ENCODE data around the gene EIF5A.
A peak's percentile ranks its signal among the peaks of the same experiment; 100 is the strongest.

EIF5A gene

DNA sequence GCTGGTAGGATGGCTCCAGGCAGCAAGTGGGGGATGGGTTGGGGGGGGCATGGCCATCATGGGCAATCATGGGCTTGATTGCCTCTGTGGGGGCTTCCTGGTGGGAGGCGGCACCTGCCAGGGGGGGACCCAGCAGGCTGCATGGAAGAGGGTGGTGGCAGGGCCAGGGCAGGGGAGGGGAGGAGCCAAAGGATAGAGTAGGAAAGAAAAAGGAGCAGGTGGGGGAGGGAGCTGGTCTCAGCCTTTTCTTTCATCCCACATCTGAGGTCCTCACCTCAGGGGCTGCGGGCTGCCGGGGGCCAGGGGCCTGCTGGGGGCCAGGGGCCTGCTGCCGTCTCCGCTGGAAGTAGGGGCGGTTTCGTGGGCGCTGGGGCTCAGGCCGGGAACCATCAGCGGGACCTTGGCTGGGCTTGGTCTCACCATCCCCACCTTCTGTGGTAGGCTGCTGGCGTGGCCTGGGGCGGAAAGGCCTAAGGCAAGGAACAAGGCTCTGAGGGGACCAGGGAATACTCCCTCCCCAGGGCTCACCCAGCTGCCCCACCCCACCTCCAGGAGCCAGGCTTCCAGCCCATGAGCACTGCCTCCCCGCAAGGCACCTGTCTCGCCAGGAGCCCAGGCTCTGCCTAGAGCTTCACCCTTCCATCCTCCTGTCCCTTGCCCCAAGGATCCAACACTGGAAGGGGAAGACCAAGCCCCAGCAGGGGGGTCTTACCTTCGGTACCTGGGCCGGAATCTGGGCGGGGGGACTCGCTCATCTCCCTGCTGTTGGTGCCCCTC, 18.0 kb upstream of the EIF5A start:
- no peak for DNase-seq

DNA sequence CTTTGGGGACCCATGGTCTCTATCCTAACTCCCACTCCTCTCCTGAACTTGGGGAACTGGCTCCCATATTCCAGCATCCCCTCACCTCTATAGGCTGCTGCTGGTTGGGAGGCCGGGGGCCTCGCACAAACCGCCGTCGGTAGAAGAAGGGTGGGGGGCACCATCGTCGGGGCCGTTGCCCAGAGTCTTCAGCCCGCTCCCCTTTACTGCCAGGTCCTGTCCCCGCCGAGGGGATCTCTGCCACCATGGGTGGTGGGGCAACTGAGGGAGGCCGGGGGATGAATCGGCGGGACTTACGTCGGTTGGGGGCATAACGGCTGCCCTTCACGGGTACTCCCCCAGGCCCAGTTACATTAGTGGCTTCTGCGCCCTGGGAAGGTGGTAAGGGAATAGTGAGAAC, 17.3 kb upstream of the EIF5A start:
- DNase-seq = no peak

DNA sequence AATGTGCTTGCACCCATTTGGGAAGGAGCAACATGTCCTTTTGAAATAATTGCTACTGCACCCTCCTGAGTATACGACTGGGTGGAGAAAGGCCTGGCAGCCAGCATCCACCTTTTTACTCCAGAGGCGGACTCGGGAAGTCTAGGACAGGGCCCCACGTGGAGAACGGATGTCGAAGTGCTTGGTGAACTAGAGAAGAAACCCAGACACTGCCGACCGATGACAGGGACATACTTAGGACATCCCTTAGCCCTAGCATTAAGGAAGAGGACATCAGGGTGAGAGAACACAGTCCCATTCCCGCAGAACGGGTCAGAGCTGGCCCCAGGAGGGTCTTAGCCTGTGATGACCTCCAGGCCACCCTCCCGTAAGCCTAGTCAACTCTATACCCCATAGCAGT, 16.7 kb upstream of the EIF5A start:
- no peak for DNase-seq

DNA sequence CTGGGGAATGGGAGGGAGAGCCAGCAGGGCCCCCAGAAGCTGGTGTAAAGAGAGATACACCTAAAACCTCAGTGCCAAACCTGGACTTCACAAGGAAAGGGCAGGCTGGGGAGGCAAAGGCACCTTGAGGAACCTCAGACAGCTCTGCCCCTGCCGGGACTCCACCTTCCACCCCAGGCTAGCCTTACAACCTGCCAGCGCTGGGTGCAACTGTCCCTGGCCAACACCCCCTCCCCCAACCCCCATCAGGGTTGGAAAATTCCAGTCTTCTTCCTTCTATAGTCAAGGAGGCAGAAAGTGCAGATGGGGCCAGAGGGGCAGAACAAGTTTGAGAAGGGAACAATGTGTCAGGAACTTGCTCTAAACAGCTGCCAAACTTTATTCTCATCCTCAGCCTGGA, 15.2 kb upstream of the EIF5A start:
- DNase-seq = no peak

DNA sequence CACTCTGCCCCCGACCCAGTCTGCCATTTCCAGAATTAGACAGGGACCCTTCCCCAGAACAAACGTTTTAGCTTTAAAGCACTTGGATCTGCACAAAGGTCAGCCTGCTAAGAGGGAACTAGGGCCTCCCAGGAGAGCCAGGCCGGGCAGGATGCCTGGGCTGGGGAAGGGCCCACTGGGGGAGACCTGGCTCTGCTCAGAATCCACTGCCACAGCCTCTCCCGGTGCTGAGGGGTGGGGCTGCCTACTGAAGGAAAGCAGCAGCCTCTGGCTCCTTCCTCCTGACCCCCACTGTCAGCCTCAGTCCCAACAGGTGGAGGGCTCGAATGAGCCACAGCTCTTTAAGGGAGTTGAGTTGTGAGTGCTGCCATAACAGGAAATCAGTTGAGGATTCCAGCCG, 14.7 kb upstream of the EIF5A start:
- no peak for DNase-seq

DNA sequence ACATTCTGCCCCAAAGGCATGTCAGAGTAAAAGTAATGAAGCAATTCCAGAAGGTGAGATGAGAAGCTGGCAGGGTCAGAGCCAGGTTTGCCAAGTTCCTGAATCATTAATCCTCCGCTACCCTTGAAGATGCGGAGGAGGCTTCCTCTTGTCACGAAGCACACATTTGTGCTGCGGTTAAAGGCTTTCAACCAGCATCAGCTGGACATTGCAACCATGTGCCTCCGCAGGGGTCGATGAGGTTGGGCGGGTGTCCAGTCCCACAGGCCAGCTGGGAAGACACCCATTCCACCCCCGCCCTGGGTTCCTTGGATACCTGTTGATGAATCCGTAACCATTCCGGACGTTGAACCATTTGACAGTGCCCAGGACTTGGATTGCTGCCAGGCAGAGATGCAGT, 14.3 kb upstream of the EIF5A start:
- DNase-seq = no peak

DNA sequence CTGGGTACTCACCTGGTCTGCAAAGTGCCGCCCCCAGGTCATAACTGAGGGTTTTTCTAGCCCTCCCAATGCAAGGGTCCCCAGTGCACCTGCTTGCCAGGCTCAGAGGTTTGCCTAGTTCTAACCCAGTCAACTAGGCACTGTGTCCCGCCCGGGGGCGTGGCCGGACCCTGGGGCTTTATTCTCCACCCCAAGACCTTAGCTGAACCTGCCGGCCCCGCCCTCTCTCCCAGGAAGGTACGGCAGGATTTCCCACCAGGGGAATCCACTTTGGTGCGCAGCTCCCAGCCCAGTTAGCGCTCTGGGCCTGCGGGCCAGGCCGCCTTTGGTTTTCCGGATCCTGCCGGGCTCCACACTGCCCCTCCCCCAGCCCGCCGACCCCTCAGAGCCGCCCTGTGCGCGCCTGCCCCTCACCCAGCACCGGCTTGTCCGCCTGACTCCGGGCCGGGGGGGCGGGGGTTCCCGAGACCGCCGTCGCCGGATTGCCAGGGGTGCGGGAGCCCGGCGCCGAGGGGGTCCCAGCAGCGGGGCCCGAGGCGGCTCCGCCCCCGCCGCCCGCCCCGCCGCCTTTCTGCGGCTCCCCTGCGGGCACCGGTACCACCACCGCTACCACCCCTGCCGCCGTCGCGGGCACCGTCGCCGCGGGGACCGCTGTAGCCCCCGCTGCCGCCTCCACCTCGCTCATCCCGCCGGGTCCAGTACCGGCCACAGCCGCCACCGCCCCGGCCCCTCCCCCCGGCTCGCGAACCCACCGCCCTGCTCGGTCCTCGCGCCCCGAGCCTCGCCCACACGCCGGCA, 13.4 kb upstream of the EIF5A start:
- peak in 1 of 2 donors; percentile 31 for DNase-seq

DNA sequence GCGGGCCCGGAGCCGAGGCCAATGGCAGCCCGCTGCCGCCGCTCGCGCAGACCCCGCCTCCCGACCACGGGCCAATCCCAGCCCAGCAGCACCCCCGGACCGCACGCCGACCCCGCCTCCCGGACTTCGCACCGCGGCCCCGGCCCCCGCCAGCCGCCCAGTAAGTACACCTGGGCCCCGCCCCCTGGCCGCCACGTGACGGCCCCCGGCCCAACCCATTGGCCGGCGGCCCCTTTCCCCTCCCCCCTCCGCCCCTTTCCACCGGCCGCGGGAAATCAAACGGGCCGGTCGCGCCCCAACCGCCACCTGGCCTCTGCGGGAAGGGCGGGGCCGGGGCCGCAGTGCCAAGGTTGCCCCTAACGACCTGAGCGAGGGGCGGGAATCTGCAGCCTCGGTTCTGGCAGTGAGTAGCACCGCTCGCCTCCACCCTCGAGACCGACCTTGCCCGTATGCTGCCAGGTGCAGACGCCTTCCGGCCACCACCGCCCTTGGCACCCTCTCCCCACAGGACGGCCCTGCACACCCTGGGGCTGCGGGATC, 12.7 kb upstream of the EIF5A start, which contains the start of gene YBX2:
Gene YBX2, minus strand, starts transcription at position 26 of the 540 bp plus-strand sequence. CDS start 139 bp downstream, outside the sequence.
- peak; percentile 74 to 83 for DNase-seq

DNA sequence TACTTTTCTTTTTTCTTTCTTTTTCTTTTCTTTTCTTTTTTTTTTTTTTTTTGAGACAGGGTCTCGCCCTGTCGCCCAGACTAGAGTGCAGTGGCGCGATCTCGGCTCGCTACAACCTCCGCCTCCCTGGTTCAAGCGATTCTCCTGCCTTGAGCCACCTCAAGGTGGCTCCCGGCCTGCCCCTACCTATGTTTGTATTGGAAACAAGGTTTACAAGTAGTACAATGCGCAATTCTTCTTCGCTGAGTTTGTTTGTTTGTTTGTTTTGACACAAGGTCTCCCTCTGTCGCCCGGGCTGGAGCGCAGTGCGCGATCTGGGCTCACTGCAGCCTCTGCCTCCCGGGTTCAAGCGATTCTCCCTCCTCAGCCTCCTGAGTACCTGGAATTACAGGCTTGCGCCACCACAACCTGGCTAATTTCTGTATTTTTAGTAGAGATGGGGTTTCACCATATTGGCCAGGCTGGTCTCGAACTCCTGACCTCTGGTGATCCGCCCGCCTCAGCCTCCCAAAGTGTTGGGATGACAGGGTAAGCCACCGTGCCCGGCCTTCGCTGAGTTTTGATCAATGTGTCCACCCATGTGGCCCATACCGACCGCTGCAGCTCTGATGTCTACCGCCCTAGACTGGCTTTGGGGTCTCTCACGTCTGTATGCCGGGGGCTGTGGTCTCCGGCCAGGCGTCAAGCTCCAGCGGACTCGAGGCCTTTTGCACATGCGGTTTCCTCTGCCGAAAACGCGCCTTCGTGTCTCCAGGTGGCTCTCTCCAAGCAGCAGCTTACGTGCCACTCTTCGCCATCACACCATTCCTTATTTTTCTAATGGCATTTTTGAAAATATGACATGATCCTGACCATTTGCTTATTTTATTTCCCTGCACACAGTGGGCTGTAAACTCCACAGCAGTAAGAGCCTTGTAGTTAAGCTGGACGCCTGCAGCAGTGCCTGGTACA, 11.9 kb upstream of the EIF5A start:
- DNase-seq = no peak

DNA sequence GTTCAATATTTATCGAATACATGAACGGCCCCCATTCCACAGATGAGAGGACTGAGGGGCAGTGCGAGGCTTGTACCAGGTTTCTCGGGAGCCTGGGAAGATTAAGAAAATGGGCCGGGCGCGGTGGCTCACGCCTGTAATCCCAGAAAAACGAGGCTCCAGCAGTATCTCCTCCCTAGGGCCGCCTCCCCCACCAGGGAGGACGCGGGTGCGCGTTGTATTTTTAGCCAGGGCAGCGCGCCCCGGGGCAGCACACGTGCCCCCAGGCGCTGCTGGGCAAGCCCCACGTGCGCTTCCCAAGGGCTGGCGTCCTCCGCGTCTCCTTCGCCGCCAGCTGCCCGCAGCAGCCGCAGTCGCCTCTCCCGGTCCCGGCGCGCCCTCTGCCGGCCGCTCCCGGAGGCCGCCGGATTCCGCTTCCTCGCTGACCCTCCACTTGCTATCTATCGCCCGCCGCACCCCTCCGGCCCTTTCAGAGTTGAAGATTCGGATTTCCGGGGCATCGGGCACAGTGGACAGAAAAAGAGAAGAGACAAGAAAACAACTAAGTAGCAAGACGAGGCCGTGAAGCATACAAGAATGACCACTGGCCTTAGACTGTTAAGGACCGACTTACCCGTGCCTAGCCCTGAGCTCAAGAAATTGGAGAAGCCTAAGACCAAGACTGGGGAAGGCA, 11.1 kb upstream of the EIF5A start:
- peak; percentile 76 to 80 for DNase-seq

DNA sequence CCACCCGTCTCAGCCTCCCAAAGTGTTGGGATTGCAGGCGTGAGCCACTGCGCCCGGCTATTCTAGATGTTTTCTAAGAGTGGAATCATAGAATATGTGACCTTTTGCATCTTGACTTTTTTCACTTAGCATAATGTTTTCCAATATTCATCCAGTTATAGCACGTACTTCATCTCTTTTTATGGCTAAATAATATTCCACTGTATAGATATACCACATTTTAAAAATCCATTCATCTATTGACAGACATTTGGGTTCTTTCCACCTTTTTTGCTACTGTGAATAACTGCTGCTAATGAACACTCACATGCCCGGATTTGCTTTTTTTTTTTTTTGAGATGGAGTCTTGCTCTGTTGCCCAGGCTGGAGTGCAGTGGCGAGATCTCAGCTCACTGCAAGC, 3.2 kb upstream of the EIF5A start:
- no peak for DNase-seq

DNA sequence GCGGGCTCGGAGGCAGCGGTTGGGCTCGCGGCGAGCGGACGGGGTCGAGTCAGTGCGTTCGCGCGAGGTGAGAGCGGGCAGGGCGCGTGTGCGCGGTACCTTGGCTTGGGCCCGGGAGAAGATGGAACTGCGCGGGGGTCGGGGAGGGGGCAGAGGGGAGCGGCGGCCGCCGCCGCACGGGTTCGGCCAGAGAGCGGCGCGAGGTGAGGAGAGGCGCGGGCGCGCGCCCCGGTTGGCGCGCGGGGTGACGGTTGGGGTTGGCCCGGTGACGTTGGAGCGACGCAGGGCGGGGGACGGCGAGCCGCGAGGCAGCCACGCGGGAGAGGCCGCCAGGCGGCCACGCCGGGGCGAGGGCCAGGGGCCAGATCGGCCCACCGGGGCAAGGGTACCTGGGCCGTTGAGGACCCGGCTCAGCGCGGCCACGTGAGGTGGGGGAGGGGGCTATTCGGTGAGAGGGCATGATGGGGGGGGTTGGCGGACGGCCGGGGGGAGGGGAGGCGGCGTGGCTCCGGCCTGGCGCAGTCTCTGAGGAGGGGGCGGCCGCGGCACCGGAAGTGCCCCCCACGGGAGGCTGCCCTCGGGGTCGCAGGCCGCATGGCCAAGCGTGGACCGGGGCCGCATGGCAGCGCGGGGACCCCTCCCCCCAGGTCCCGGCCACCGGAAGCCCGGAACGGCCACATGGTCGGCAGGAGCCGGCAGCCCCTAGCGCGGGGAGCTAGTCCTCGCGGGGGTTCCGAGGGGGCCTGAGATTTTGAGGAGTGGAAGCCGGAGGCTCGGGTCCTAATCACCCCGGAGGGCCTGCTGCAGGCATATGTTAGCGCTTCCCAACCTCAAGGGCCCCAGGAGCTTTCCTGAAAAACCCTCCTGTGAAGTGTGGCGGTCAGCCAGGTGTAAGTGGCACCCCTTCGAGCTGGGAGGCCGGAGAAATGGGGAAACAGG, 527 bp downstream of the EIF5A start:
- peak; percentile 55 to 60 for DNase-seq

DNA sequence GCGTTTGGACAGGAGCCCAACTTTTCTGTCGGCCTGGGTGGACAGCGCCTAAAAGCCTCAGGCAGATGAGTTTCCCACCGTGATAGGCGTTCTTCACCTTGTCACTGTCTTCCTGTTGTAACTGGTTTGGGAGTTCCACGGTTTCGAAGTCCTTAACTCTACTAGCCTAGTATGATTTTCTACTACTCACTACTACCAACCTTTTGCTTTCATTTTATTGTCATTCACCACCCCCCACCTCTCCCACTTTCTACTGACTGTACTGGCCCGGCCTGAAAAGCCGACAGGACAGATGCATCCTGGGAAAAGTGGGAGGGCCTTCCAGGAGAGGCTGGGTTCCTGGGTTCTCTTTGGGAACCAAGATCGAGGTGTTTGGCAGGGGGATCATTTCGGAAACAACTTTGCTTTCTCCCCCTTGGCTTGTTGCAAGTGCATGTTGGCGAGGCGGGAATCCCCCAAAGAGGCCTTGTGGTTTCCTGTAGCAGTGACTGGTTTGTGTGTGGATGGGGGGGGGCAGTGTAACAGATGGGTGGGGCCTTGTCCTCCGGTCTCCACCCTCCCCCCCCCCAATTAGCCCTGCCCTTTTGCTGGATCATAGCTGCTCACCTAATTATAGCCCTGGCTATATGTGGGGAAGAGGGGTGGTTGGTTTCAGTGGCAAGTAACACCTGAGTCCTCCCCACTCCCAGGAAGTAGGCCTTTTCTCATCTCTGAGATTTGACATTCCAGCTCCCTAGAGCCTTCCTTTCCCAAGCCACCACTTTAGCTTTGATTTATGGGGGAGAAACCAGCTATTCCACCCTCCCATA, 1.4 kb downstream of the EIF5A start:
- peak; percentile 78 to 84 for DNase-seq

DNA sequence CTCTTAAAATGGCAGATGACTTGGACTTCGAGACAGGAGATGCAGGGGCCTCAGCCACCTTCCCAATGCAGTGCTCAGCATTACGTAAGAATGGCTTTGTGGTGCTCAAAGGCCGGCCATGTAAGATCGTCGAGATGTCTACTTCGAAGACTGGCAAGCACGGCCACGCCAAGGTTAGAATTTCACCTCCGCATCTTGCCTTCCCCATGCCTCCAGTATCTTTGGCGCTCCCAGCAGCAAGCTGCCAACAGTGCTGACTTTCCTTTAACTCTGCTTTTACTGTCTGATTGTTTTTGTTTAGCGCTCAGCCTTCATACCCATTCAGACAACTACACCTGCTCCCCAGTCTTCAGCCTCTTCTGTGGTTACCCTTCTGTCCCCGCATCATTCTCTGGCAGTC, 2.2 kb downstream of the EIF5A start:
- no peak for DNase-seq

DNA sequence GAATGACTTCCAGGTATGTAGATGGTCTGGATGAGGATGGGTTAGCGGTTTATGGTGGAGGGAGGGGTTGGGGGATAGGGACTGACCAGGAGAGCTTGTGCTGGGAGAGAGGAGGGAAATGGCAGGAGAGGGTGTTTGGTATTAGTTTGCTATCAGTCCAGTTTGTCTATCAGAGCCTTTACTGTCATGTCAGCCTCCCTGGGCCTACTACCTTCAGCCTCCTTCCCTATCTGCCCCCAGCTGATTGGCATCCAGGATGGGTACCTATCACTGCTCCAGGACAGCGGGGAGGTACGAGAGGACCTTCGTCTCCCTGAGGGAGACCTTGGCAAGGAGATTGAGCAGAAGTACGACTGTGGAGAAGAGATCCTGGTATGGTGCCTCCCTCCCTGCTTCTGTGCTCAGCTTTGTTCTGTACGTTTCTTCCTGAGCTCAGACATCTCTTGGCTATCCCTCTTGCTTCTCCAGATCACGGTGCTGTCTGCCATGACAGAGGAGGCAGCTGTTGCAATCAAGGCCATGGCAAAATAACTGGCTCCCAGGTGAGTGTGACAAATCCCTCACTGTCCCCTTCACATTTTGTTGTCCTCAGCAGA, 3.8 kb downstream of the EIF5A start:
- DNase-seq = no peak

DNA sequence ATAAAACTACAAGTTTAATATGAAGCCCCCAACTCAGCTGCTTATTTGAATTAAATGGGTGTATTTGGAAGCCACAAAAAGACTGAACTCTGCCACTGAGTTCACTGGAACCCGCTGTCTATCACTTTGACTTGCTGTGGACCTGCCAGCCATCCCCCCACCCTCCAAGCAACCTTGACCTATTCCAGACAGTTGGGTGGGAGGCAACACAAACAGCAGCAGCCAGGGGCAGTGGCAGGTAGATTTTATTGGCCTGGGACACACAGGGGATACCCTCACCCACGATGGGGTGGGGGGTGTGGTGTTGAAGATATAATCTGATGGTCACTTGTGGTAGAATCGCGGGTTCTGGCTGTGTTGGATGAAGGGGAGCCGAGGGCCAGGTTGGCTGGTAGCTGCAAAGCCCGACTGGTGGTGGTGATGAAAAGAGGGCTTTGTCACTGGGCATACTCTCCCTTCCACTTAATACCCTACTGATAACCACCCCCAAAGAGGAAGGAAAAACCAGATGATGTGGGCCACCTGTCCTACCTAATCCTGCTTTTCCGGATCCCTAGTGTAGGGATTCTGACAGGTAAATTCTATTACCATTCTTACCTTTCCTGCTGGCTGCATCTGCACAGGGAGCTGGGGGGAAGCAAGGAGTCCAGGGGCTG, 5.1 kb downstream of the EIF5A start:
- no peak for DNase-seq

DNA sequence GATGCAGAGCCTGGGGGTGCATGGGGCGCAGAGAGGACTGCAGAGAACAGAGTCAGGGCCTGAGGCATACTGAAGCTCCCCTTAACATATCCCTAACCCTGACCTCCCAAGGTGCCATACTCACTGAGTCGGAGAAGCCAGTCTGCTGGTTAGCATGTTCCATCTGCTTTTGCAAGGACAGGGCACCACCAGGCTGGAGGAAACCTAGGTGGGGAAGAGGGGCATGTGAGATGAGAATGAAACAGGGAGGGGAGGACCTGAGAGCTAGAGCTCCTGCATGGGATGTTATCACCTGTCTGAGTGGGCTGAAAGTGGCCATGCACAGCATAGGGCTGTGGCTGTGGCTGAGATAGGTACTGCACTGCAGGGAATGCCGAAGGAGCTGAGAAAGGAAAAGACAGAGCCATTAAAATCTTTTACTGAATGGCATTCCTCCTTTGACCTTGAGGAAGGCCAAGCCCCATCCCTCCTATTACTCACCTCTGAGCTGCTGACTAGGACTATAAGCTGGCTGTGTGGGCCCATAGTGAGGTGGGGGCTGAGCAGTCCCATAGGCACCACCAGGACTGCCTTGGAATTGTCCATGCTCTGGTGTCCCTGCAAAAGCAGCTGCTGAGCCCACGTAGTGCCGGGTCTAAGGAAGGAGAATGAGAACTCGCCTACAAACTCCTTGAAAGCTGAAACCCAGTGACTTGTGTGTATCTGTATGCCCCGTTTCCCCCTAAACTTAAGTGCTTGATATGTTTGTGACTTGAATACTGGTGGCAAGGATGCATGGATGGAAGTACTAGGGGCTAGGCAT, 5.9 kb downstream of the EIF5A start:
- DNase-seq = peak in 1 of 2 donors; percentile 49

Measured in stimulated activated CD4-positive, alpha-beta T cell treated with anti-CD3 and anti-CD28 coated beads, Interleukin-2, amount 100 ng/mL, for 24 hours (primary cell).